Activated B cell treated with CpG ODN at 0.5 μM for 24 hours (primary cell): ENCODE measurements around the gene SYCP3. TPM values are rescaled to one million over a fixed set of nuclear protein-coding genes. Genes with fewer than 3 reads are reported as not detected.

Experiments used
- ATAC-seq: fragments of 200-7000 bp; cut with Tn5 transposase; one replicate; pipeline ENCODE4 v1.10.0; 2021; ENCODE audit warnings: low read depth, mild to moderate bottlenecking, moderate library complexity
- CTCF ChIA-PET: fragments of 350-600 bp; sonication (Branson Sonifier 250); formaldehyde crosslinking; loops from one replicate; lab custom pipeline; 2021; ENCODE audit warnings: antibody characterized with exemption; lab: Charles Lee
- POLR2A ChIA-PET: fragments of 350-600 bp; sonication (Branson Sonifier 250); formaldehyde crosslinking; loops from one replicate; lab custom pipeline; 2021; ENCODE audit warnings: antibody characterized with exemption; lab: Charles Lee
- DNase-seq: peaks from one replicate; pipeline ENCODE4 v3.0.0; 2022
- H3K27ac Mint-ChIP-seq: one replicate; pipeline ENCODE4 v1.8.0; 2020; ENCODE audit warnings: mixed read lengths
- H3K27me3 Mint-ChIP-seq: one replicate; pipeline ENCODE4 v1.8.0; 2021; ENCODE audit warnings: mixed read lengths
- H3K36me3 Mint-ChIP-seq: one replicate; pipeline ENCODE4 v1.8.0; 2021; ENCODE audit warnings: low read depth, mixed read lengths
- H3K4me1 Mint-ChIP-seq: one replicate; pipeline ENCODE4 v1.8.0; 2021; ENCODE audit warnings: mixed read lengths
- H3K4me3 Mint-ChIP-seq: one replicate; pipeline ENCODE4 v1.8.0; 2020; ENCODE audit warnings: mild to moderate bottlenecking, mixed read lengths
- H3K9me3 Mint-ChIP-seq: one replicate; pipeline ENCODE4 v1.8.0; 2020; ENCODE audit warnings: mixed read lengths
- intact Hi-C: fragments of 100-400 bp; cut with micrococcal nuclease; formaldehyde crosslinking; loops from one replicate; pipeline ENCODE4 v1.15.1; 2024
- total RNA-seq: library from RNA; stranded (reverse); gene quantifications from 2 replicates; pipeline ENCODE4 v1.2.3, GENCODE V29; 2022
- TF ChIP-seq, protein P1 (sequence below): fragments of 200-600 bp; IDR thresholded peaks from one replicate; pipeline ENCODE4 v1.8.0; 2022; ENCODE audit warnings: antibody characterized with exemption, mild to moderate bottlenecking

Gene SYCP3
- total RNA-seq, 1 donor from 2014 or later, result 0.49 TPM

DNA sequence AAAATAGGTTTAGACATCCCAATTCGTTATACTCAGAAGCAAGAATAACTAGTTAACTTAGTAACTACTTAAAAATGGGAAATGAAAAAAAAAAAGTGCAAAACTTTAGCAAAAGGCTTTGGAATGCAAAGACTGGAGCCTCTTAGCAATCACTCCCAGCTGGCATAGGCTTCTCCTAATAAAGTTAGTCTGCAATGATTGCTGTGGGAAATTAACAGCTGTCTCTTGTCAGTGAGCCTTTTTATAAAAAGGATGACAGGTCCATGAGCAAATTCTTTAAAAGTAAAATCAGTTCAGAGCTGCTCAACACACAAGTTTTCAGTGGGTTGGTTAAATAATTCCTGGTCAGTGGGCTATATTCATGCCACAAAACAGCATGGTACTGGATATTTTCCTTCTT is 7.4 kb upstream of the SYCP3 start:
- ATAC-seq (no peak), DNase-seq (no peak)
- Mint-ChIP-seq H3K4me1 (peaks cover 68% of the 10 kb centered on the region), H3K27me3 (no peaks in the 10 kb centered on the region), H3K27ac (no peak overlapping the region), H3K36me3 (peaks cover 78% of the 10 kb centered on the region), H3K4me3 (no peak overlapping the region), H3K9me3 (no peaks in the 10 kb centered on the region)
- POLR2A ChIA-PET, result interaction anchor here (0.6 to 1.6 kb wide), 4 partner anchors 48 to 171 kb away, joined by 4 to 6 read pairs (median 5); no protein-coding TSS in a partner anchor
- CTCF ChIA-PET, result interaction anchor here (0.9 to 3.3 kb wide), 4 partner anchors 9 to 175 kb away, joined by 3 to 16 read pairs (median 3); no protein-coding TSS in a partner anchor
- intact Hi-C loops, result no loop called here
- TF ChIP-seq, protein P1, sequence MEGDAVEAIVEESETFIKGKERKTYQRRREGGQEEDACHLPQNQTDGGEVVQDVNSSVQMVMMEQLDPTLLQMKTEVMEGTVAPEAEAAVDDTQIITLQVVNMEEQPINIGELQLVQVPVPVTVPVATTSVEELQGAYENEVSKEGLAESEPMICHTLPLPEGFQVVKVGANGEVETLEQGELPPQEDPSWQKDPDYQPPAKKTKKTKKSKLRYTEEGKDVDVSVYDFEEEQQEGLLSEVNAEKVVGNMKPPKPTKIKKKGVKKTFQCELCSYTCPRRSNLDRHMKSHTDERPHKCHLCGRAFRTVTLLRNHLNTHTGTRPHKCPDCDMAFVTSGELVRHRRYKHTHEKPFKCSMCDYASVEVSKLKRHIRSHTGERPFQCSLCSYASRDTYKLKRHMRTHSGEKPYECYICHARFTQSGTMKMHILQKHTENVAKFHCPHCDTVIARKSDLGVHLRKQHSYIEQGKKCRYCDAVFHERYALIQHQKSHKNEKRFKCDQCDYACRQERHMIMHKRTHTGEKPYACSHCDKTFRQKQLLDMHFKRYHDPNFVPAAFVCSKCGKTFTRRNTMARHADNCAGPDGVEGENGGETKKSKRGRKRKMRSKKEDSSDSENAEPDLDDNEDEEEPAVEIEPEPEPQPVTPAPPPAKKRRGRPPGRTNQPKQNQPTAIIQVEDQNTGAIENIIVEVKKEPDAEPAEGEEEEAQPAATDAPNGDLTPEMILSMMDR, result no peak

DNA sequence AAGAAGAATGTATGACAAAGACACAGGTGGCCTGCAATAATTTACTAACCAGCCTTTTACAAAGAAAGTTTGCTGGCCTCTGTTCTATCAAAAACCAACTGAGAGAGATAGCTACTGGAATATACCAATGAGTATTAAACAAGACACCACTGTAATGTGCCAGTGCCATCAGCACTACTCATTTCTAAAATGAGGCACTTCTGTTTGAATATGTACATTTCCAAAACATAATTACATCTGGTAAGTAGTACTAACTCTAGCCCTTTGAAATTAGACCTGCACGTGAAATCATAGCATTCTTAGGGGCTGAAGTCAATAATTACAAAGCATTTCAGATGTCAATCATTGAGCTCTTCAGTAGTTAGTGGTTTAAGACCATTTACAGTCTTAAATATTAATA is 6.9 kb upstream of the SYCP3 start:
- Mint-ChIP-seq H3K27me3 (no peaks in the 10 kb centered on the region), H3K4me1 (peaks cover 72% of the 10 kb centered on the region), H3K36me3 (peaks cover 78% of the 10 kb centered on the region), H3K27ac (peak overlapping the region; percentile 18), H3K9me3 (no peaks in the 10 kb centered on the region), H3K4me3 (no peak overlapping the region)
- DNase-seq, result no peak
- ChIA-PET CTCF (interaction anchor here (0.9 to 3.3 kb wide), 3 partner anchors 9 to 174 kb away, joined by 3 to 16 read pairs (median 3); no protein-coding TSS in a partner anchor), POLR2A (interaction anchor here (0.6 kb wide), 1 partner anchor 171 kb away, joined by 6 read pairs; no protein-coding TSS in a partner anchor)
- no peak for ATAC-seq
- intact Hi-C loops, result no loop called here
- TF ChIP-seq, protein P1, result no peak

DNA sequence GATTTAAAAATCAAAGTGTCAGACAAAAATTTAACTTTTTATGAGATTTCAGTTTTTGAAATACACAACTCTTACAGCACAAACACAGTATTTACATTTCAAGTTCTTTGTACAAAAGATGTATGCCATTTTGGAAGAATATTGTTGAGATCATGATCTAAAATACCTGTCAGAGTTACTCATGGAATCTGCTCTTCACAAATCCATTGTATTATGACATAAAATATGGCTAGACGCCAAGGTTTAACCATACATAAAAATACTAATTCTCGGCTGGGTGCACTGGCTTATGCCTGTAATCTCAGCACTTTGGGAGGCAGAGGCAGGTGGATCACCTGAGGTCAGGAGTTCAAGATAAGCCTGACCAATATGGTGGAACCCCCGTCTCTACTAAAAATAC is 6.2 kb upstream of the SYCP3 start:
- Mint-ChIP-seq H3K36me3 (peaks cover 75% of the 10 kb centered on the region), H3K4me1 (peaks cover 72% of the 10 kb centered on the region), H3K9me3 (no peaks in the 10 kb centered on the region), H3K27me3 (no peaks in the 10 kb centered on the region), H3K27ac (peak overlapping the region; percentile 96), H3K4me3 (no peak overlapping the region)
- ATAC-seq (no peak), DNase-seq (no peak)
- ChIA-PET CTCF (interaction anchor here (2.0 to 2.2 kb wide), 2 partner anchors 14 to 331 kb away, joined by 7 to 13 read pairs; no protein-coding TSS in a partner anchor), POLR2A (interaction anchor here (1.6 kb wide), 1 partner anchor 31 kb away, joined by 3 read pairs; no protein-coding TSS in a partner anchor)
- TF ChIP-seq, protein P1, result no peak
- intact Hi-C loops, result no loop called here

DNA sequence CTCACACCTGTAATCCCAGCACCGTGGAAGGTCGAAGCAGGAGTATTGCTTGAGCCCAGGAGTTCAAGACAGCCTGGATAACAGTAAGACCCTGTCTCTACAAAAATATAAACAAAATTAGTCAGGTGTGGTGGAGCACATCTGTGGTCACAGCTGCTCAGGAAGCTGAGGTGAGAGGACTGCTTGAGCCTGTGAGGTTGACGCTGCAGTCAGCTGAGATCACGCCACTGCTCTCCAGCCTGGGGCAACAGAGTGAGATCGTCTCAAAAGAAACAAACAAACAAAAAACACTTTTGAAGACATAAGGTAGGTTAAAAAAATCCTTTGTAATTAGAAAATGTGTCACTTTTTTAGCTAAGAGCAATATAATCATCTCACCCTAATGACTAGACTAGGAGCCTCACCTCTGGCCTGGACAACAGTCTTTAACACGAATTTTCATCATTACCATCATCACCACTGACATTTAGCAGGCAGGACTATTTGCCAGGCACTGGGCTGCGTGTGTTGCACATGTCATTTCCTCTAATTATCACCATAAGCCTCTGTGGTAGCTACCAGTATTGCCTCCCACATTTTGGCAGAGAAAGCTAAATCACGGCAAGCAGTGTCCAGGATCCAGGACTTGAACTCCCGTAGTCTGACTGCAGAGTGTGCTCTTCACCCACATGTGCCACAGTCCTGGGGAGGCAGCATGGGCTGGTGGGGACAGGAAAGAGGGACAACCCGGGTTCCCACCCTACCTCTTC is 4.6 kb upstream of the SYCP3 start:
- H3K36me3 Mint-ChIP-seq, result peaks cover 66% of the 10 kb centered on the region
- H3K9me3 Mint-ChIP-seq, result no peaks in the 10 kb centered on the region
- TF ChIP-seq, protein P1, result no peak
- peak; percentile 54 for DNase-seq
- peak overlapping the region; percentile 96 for H3K27ac Mint-ChIP-seq
- CTCF ChIA-PET, result interaction anchor here (1.0 to 2.2 kb wide), 6 partner anchors 11 to 329 kb away, joined by 3 to 14 read pairs (median 6); partner anchors contain the start of gene GNPTAB
- intact Hi-C loops, result loop anchor here (1.0 to 2.0 kb wide), 6 partner anchors 12 to 110 kb away; partner anchors contain the start of genes CHPT1 and GNPTAB
- ATAC-seq, result peak; percentile 88
- POLR2A ChIA-PET, result interaction anchor here (0.6 to 2.8 kb wide), 19 partner anchors 10 to 739 kb away, joined by 3 to 31 read pairs (median 4); partner anchors contain the start of genes ARL1 and CHPT1
- peak overlapping the region; percentile 36 for H3K4me3 Mint-ChIP-seq
- H3K27me3 Mint-ChIP-seq, result no peaks in the 10 kb centered on the region
- H3K4me1 Mint-ChIP-seq, result peaks cover 69% of the 10 kb centered on the region
